Measurements from ENCODE around the gene TSPAN6.

TSPAN6 gene

DNA sequence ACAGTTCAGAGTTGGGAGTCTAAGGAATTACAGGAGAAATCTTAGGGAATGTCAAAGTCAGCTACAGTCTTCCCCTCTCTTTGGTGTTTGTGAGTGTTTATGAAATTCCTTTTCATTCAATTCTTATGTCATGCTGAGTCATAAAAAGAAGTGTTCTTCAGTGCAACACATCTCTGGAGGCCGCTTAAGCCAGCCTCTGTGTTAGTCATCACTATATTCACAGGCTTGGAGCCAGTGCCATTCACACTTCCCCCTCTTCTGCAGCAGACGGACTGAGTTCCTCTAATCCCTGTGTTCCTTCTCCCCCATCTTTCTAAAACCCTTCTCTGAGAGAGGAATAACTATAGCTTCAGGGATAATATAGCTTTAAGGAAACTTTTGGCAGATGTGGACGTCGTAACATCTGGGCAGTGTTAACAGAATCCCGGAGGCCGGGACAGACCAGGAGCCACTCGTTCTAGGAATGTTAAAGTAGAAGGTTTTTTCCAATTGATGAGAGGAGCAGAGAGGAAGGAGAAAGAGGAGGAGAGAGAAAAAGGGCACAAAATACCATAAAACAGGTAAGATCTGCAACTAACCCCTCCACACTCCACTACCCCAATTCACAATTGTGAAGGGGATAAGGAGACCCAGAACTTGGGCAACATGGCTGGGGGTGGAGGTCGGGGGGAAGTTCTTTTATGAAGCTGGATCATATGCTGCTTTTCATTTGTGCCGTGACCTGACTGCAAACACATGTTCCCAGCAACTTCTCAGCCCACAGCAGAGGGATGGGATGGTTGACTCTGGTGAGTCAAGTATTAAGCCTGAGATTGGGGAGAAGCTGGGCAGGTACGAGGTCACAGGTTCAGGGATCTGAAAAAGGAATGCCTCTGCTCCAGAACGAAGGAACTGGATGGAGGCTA is 7.6 kb upstream of the TSPAN6 start, which contains the start of gene SRPX2:
Gene SRPX2 (plus strand): TSS at position 244 of the 905 bp plus-strand sequence. CDS start 2,124 bp downstream, outside the sequence.
- CTCF ChIA-PET, result interaction anchor here (1.2 kb wide), 1 partner anchor 27 kb away, joined by 6 read pairs; no protein-coding TSS in a partner anchor
- POLR2A ChIA-PET (ENCODE audit: low non-redundant PET), result no interaction called here
- peak within 1 kb of the TSS; percentile 29; the same call in 1 of the 2 replicates for H3K27ac ChIP-seq
- TF ChIP-seq, protein P1, sequence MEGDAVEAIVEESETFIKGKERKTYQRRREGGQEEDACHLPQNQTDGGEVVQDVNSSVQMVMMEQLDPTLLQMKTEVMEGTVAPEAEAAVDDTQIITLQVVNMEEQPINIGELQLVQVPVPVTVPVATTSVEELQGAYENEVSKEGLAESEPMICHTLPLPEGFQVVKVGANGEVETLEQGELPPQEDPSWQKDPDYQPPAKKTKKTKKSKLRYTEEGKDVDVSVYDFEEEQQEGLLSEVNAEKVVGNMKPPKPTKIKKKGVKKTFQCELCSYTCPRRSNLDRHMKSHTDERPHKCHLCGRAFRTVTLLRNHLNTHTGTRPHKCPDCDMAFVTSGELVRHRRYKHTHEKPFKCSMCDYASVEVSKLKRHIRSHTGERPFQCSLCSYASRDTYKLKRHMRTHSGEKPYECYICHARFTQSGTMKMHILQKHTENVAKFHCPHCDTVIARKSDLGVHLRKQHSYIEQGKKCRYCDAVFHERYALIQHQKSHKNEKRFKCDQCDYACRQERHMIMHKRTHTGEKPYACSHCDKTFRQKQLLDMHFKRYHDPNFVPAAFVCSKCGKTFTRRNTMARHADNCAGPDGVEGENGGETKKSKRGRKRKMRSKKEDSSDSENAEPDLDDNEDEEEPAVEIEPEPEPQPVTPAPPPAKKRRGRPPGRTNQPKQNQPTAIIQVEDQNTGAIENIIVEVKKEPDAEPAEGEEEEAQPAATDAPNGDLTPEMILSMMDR (conservative IDR thresholded peaks at IDR 0.05; ENCODE audit: low read depth), result no peak
- peak; percentile 64 for DNase-seq (ENCODE audit: low spot score)

DNA sequence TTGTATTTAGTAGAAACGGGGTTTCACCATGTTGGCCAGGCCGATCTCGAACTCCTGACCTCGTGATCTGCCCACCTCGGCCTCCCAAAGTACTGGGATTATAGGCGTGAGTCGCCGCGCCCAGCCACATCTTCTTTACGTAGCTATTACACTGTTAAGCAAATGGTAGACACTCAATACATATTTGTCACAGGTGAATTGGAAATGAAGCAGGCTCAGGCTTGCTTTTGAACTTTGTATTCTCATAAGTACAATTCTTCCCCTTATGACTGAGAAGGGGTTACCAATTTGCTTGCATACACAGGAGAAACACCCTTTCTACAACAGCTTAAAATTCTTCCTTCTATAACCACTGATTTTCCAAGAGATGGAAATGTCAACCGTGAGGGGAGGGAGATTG is 6.6 kb upstream of the TSPAN6 start:
- peak overlapping the region; percentile 29; the same call in 1 of the 2 replicates for H3K27ac ChIP-seq
- POLR2A ChIA-PET (ENCODE audit: low non-redundant PET), result no interaction called here
- DNase-seq (ENCODE audit: low spot score), result no peak
- TF ChIP-seq, protein P1 (conservative IDR thresholded peaks at IDR 0.05; ENCODE audit: low read depth), result no peak
- CTCF ChIA-PET, result interaction anchor here (0.7 to 1.2 kb wide), 2 partner anchors 28 to 126 kb away, joined by 3 to 6 read pairs; no protein-coding TSS in a partner anchor

DNA sequence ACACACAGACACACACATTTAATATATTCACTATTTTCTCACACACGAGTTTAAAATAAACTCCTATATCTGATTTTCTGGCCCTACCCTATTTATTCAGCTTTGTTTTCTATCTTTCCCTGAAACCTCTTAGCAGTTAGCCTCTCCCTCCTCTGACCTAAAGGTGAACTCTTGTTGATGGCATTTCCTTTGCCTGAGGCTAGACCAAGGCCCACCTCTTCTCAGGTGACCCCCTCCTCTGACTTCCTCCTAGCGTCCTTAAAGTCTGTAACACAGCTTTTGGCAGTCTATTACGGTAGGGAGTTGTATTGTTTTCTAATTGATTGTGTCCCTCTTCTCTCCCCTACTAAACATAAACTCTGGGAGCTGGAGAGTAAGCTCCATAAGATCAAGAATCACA is 5.7 kb upstream of the TSPAN6 start:
- POLR2A ChIA-PET (ENCODE audit: low non-redundant PET), result no interaction called here
- TF ChIP-seq, protein P1 (conservative IDR thresholded peaks at IDR 0.05; ENCODE audit: low read depth), result no peak
- no peak overlapping the region for H3K27ac ChIP-seq
- CTCF ChIA-PET, result no interaction called here
- DNase-seq (ENCODE audit: low spot score), result no peak

DNA sequence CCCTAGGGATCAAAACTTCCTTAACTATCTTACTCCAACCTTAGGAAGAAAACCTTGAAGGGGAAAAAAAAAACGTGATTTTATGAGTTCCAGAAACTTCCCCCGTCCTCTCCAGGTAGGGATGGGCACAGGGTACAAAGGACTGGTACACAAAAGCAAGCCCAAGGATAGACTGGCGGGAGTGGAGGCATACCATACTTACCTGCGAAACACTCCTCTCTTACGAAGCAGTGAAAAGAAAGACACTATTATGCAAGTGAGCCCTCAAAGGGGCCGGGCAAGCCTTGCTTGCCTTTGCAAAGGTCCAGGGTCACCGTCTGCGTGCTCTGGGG is 651 bp downstream of the TSPAN6 start:
- peak overlapping the region; percentile 30; the same call in 1 of the 2 replicates for H3K27ac ChIP-seq
- CTCF ChIA-PET, result interaction anchor here (0.6 to 1.6 kb wide), 6 partner anchors 8 to 37 kb away, joined by 3 to 5 read pairs (median 3); no protein-coding TSS in a partner anchor
- POLR2A ChIA-PET (ENCODE audit: low non-redundant PET), result no interaction called here

DNA sequence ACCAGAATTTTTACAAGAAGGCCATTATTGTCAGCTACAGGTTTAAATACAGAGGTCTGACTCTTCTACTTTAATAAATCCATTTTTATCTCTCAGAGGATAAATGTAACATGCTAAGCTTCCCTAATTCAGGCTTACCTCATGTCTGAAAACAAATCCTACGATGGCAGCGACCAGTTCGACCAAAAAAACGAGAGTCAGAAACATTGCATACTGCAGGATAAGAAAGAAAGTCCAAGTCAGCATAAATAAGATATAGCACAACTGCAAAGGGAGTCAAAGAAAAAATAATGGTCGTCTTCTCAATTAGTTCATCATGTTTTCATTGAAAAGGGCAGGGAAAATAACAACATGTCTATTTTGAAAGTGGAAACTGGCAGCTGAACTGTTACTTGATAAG is 1.6 kb downstream of the TSPAN6 start:
- DNase-seq (ENCODE audit: low spot score), result no peak
- TF ChIP-seq, protein P1 (conservative IDR thresholded peaks at IDR 0.05; ENCODE audit: low read depth), result no peak
- ChIA-PET CTCF (no interaction called here), POLR2A (ENCODE audit: low non-redundant PET) (no interaction called here)
- no peak overlapping the region for H3K27ac ChIP-seq

More for the DNA sequence above, 651 bp downstream of the TSPAN6 start:
- DNase-seq (ENCODE audit: low spot score), result no peak
- TF ChIP-seq, protein P1 (conservative IDR thresholded peaks at IDR 0.05; ENCODE audit: low read depth), result no peak

DNA sequence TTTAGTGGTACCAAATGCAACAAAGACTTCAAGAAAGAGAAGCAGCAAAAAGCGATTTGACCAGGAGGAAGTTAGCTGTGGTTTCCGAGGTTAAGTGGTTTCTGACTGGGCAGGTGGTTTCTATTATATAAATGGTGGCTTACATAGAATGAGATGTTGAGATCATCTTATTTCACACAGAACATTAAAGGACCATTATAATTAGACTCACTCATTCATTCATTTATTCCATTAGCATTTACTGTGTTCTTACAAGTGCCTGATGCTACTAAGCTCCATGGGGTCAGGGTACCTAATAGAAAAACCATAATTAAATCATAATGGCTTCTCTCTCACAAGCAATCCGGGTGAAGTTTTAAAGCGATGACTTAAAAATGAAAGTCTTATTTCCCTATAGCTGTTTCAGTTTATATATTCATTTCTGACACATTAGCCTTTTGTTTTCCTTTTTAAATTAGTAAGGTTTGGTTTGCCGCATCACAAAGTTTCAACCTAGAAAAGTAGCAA is 10.6 kb downstream of the TSPAN6 start:
- ChIA-PET POLR2A (ENCODE audit: low non-redundant PET) (no interaction called here), CTCF (interaction anchor here (0.7 kb wide), 1 partner anchor 149 kb away, joined by 3 read pairs; no protein-coding TSS in a partner anchor)
- TF ChIP-seq, protein P1 (conservative IDR thresholded peaks at IDR 0.05; ENCODE audit: low read depth), result no peak
- DNase-seq (ENCODE audit: low spot score), result no peak
- no peak overlapping the region for H3K27ac ChIP-seq

All from RWPE1 (cell line).